ENCODE results near the gene MICAL3. TPM values are rescaled to one million over a fixed set of nuclear protein-coding genes. Genes with fewer than 3 reads are reported as not detected.

The MICAL3 gene
- total RNA-seq, 4 donors from 2014 or later, result 15.8 to 45.4 (median 31.6) TPM

GRCh38 chr22:17855572-17856290 is 168.6 kb downstream of the MICAL3 start:
- TF ChIP-seq CTCF (IDR thresholded peaks at IDR 0.05; ENCODE audit: low read depth), result no peak

- TF ChIP-seq CTCF (IDR thresholded peaks at IDR 0.05; ENCODE audit: low read depth), result no peak
Measured at GRCh38 chr22:17853073-17853472, 171.3 kb downstream of the MICAL3 start.

- TF ChIP-seq CTCF (IDR thresholded peaks at IDR 0.05; ENCODE audit: low read depth), result no peak
Measured at GRCh38 chr22:17851759-17852158, 172.6 kb downstream of the MICAL3 start.

GRCh38 chr22:17847360-17848078 is 176.8 kb downstream of the MICAL3 start:
- no peak for TF ChIP-seq CTCF (IDR thresholded peaks at IDR 0.05; ENCODE audit: low read depth)

GRCh38 chr22:17846326-17846992 is 177.9 kb downstream of the MICAL3 start:
- no peak for TF ChIP-seq CTCF (IDR thresholded peaks at IDR 0.05; ENCODE audit: low read depth)

GRCh38 chr22:17845790-17846189 is 178.6 kb downstream of the MICAL3 start:
- no peak for TF ChIP-seq CTCF (IDR thresholded peaks at IDR 0.05; ENCODE audit: low read depth)

- TF ChIP-seq CTCF (IDR thresholded peaks at IDR 0.05; ENCODE audit: low read depth), result no peak
Measured at GRCh38 chr22:17845327-17845726, 179.0 kb downstream of the MICAL3 start.

Measured in subcutaneous adipose tissue (tissue), 4 donors.